Islet precursor cell (in vitro differentiated cells): ENCODE data around the gene TPM2.
A peak's percentile ranks its signal among the peaks of the same experiment; 100 is the strongest.

Source experiments
- DNase-seq: peaks from one replicate; pipeline ENCODE4 v3.0.0-alpha.2; 2018

TPM2 gene

GRCh38 chr9:35689542-35690293 lies at the start of gene TPM2:
TPM2 (minus strand) TSS chr9:35689925; CDS start chr9:35689817, 108 bp downstream.
- DNase-seq, result peak; percentile 93

GRCh38 chr9:35738924-35739323 lies 49.2 kb upstream of the TPM2 start:
- no peak for DNase-seq

- no peak for DNase-seq
Measured at GRCh38 chr9:35738186-35738585, 48.5 kb upstream of the TPM2 start.

- no peak for DNase-seq
Measured at GRCh38 chr9:35737143-35737542, 47.4 kb upstream of the TPM2 start.

GRCh38 chr9:35736201-35736633 lies 46.5 kb upstream of the TPM2 start:
- DNase-seq, result peak; percentile 93

- no peak for DNase-seq
Measured at GRCh38 chr9:35734096-35734495, 44.4 kb upstream of the TPM2 start.

- DNase-seq, result peak; percentile 91
Measured at GRCh38 chr9:35732800-35733541, 43.2 kb upstream of the TPM2 start.

GRCh38 chr9:35732185-35732799 lies 42.6 kb upstream of the TPM2 start, which contains the start of the genes CREB3 and TLN1:
CREB3 (plus strand) TSS chr9:35732666; CDS start chr9:35732773, 107 bp downstream.
TLN1 (minus strand) TSS chr9:35732195; CDS start chr9:35725694, 6,501 bp downstream.
- DNase-seq, result peak; percentile 99

- no peak for DNase-seq
Measured at GRCh38 chr9:35731415-35732184, 41.9 kb upstream of the TPM2 start.

- no peak for DNase-seq
Measured at GRCh38 chr9:35730486-35730854, 40.7 kb upstream of the TPM2 start.

GRCh38 chr9:35729700-35730485 lies 40.2 kb upstream of the TPM2 start:
- peak; percentile 77 for DNase-seq

- no peak for DNase-seq
Measured at GRCh38 chr9:35729101-35729500, 39.4 kb upstream of the TPM2 start.

GRCh38 chr9:35728041-35728971 lies 38.6 kb upstream of the TPM2 start:
- peak; percentile 92 for DNase-seq

- no peak for DNase-seq
Measured at GRCh38 chr9:35727676-35728040, 37.9 kb upstream of the TPM2 start.

- no peak for DNase-seq
Measured at GRCh38 chr9:35726931-35727330, 37.2 kb upstream of the TPM2 start.

GRCh38 chr9:35725362-35725761 lies 35.6 kb upstream of the TPM2 start:
- DNase-seq, result no peak

- DNase-seq, result no peak
Measured at GRCh38 chr9:35723908-35724307, 34.2 kb upstream of the TPM2 start.

- no peak for DNase-seq
Measured at GRCh38 chr9:35723426-35723825, 33.7 kb upstream of the TPM2 start.

- DNase-seq, result no peak
Measured at GRCh38 chr9:35719546-35719945, 29.8 kb upstream of the TPM2 start.

- no peak for DNase-seq
Measured at GRCh38 chr9:35718721-35719511, 29.2 kb upstream of the TPM2 start.
